ENCODE data around the gene FPGT. TPM values are rescaled to one million over a fixed set of nuclear protein-coding genes. Genes with fewer than 3 reads are reported as not detected.

Gene FPGT
- total and polyA plus RNA-seq, 2 donors (not counting 1 experiment from before 2014, with no cell fraction given) = 15.2 to 16.5 TPM

- Histone ChIP-seq H3K4me1 (ENCODE audit: control insufficient read depth, extremely low read depth, insufficient read depth, low read length) (no peaks in the 10 kb centered on the region), H4K20me1 (ENCODE audit: control insufficient read depth, extremely low read depth, insufficient read depth, low read length) (no peaks in the 10 kb centered on the region), H3K4me2 (ENCODE audit: extremely low read depth, insufficient read depth, low read length) (no peak overlapping the region), H3K4me3 (replicated peaks in 1 of 4; ENCODE audit: control extremely low read depth in 1 of 4, insufficient read depth in 1 of 4, low read depth in 3 of 4, low read length in 4 of 4) (no peak overlapping the region), H3K9me3 (ENCODE audit: control insufficient read depth, insufficient read depth, low read depth, low read length) (no peaks in the 10 kb centered on the region), H3K79me2 (ENCODE audit: control insufficient read depth, insufficient read depth, low read length) (no peaks in the 10 kb centered on the region), H3K27ac (ENCODE audit: insufficient read depth, low read length) (no peak overlapping the region), H2AFZ (ENCODE audit: low read length) (no peak overlapping the region), H3K27me3 (ENCODE audit: control insufficient read depth, insufficient read depth, low read length) (no peaks in the 10 kb centered on the region), H3K36me3 (ENCODE audit: control insufficient read depth, insufficient read depth, low read length) (no peaks in the 10 kb centered on the region), H3K9ac (ENCODE audit: insufficient read depth, low read length) (no peak overlapping the region)
- no peak for TF ChIP-seq EZH2 (IDR thresholded peaks at IDR 0.05; ENCODE audit: low read length, missing control alignments)
- TF ChIP-seq, protein P1, sequence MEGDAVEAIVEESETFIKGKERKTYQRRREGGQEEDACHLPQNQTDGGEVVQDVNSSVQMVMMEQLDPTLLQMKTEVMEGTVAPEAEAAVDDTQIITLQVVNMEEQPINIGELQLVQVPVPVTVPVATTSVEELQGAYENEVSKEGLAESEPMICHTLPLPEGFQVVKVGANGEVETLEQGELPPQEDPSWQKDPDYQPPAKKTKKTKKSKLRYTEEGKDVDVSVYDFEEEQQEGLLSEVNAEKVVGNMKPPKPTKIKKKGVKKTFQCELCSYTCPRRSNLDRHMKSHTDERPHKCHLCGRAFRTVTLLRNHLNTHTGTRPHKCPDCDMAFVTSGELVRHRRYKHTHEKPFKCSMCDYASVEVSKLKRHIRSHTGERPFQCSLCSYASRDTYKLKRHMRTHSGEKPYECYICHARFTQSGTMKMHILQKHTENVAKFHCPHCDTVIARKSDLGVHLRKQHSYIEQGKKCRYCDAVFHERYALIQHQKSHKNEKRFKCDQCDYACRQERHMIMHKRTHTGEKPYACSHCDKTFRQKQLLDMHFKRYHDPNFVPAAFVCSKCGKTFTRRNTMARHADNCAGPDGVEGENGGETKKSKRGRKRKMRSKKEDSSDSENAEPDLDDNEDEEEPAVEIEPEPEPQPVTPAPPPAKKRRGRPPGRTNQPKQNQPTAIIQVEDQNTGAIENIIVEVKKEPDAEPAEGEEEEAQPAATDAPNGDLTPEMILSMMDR (conservative IDR thresholded peaks at IDR 0.05 in 1 of 2, IDR thresholded peaks at IDR 0.05 in 1 of 2; ENCODE audit: low read depth in 1 of 2, low read length in 2 of 2) = no peak
- no peak for DNase-seq (ENCODE audit: low read depth in 2 of 2)
These were observed 38.4 kb downstream of the FPGT start for GRCh38 chr1:74236440-74236839.

GRCh38 chr1:74237035-74237434 lies 39.0 kb downstream of the FPGT start:
- Histone ChIP-seq H4K20me1 (ENCODE audit: control insufficient read depth, extremely low read depth, insufficient read depth, low read length) (no peaks in the 10 kb centered on the region), H3K4me1 (ENCODE audit: control insufficient read depth, extremely low read depth, insufficient read depth, low read length) (no peaks in the 10 kb centered on the region), H3K79me2 (ENCODE audit: control insufficient read depth, insufficient read depth, low read length) (no peaks in the 10 kb centered on the region), H3K4me2 (ENCODE audit: extremely low read depth, insufficient read depth, low read length) (no peak overlapping the region), H3K4me3 (replicated peaks in 1 of 4; ENCODE audit: control extremely low read depth in 1 of 4, insufficient read depth in 1 of 4, low read depth in 3 of 4, low read length in 4 of 4) (no peak overlapping the region), H3K27me3 (ENCODE audit: control insufficient read depth, insufficient read depth, low read length) (no peaks in the 10 kb centered on the region), H3K27ac (ENCODE audit: insufficient read depth, low read length) (no peak overlapping the region), H2AFZ (ENCODE audit: low read length) (no peak overlapping the region), H3K9ac (ENCODE audit: insufficient read depth, low read length) (no peak overlapping the region), H3K36me3 (ENCODE audit: control insufficient read depth, insufficient read depth, low read length) (no peaks in the 10 kb centered on the region), H3K9me3 (ENCODE audit: control insufficient read depth, insufficient read depth, low read depth, low read length) (no peaks in the 10 kb centered on the region)
- no peak for DNase-seq (ENCODE audit: low read depth in 2 of 2)
- TF ChIP-seq EZH2 (IDR thresholded peaks at IDR 0.05; ENCODE audit: low read length, missing control alignments) = no peak
- TF ChIP-seq, protein P1 (conservative IDR thresholded peaks at IDR 0.05 in 1 of 2, IDR thresholded peaks at IDR 0.05 in 1 of 2; ENCODE audit: low read depth in 1 of 2, low read length in 2 of 2) = no peak

GRCh38 chr1:74237787-74238186 lies 39.7 kb downstream of the FPGT start:
- H3K9ac ChIP-seq (ENCODE audit: insufficient read depth, low read length) = no peak overlapping the region
- no peaks in the 10 kb centered on the region for H4K20me1 ChIP-seq (ENCODE audit: control insufficient read depth, extremely low read depth, insufficient read depth, low read length)
- no peak for DNase-seq (ENCODE audit: low read depth in 2 of 2)
- H3K27ac ChIP-seq (ENCODE audit: insufficient read depth, low read length) = no peak overlapping the region
- no peaks in the 10 kb centered on the region for H3K4me1 ChIP-seq (ENCODE audit: control insufficient read depth, extremely low read depth, insufficient read depth, low read length)
- H2AFZ ChIP-seq (ENCODE audit: low read length) = no peak overlapping the region
- no peak overlapping the region for H3K4me3 ChIP-seq (replicated peaks in 1 of 4; ENCODE audit: control extremely low read depth in 1 of 4, insufficient read depth in 1 of 4, low read depth in 3 of 4, low read length in 4 of 4)
- no peaks in the 10 kb centered on the region for H3K9me3 ChIP-seq (ENCODE audit: control insufficient read depth, insufficient read depth, low read depth, low read length)
- no peaks in the 10 kb centered on the region for H3K27me3 ChIP-seq (ENCODE audit: control insufficient read depth, insufficient read depth, low read length)
- H3K4me2 ChIP-seq (ENCODE audit: extremely low read depth, insufficient read depth, low read length) = no peak overlapping the region
- TF ChIP-seq, protein P1 (conservative IDR thresholded peaks at IDR 0.05 in 1 of 2, IDR thresholded peaks at IDR 0.05 in 1 of 2; ENCODE audit: low read depth in 1 of 2, low read length in 2 of 2) = no peak
- TF ChIP-seq EZH2 (IDR thresholded peaks at IDR 0.05; ENCODE audit: low read length, missing control alignments) = no peak
- H3K79me2 ChIP-seq (ENCODE audit: control insufficient read depth, insufficient read depth, low read length) = no peaks in the 10 kb centered on the region
- H3K36me3 ChIP-seq (ENCODE audit: control insufficient read depth, insufficient read depth, low read length) = no peaks in the 10 kb centered on the region
